K562 (cell line): ENCODE data around the gene ANKRD13A. TPM values are rescaled to one million over a fixed set of nuclear protein-coding genes. Genes with fewer than 3 reads are reported as not detected.
A peak's percentile ranks its signal among the peaks of the same experiment; 100 is the strongest.

Source experiments
- ARNT ChIP-seq, 2 experiments: fragments of 450-650 bp; IDR thresholded peaks; 2 replicates each; pipeline ENCODE4 v1.6.1; 2016; ENCODE audit warnings: mild to moderate bottlenecking in 1 of 2
- BCOR ChIP-seq: fragments of 450-650 bp; IDR thresholded peaks from 2 replicates; pipeline ENCODE4 v1.6.1; 2016
- ELF1 ChIP-seq: fragments of 200-800 bp; sonication (Bioruptor generic); IDR thresholded peaks from 2 replicates; pipeline ENCODE4 v1.6.1; 2016; ENCODE audit warnings: missing genetic modification characterization, missing compliant biosample characterization
- GTF2B ChIP-seq: IDR thresholded peaks from 2 replicates; pipeline ENCODE4 v1.6.1; 2011; ENCODE audit not compliant: insufficient read length; ENCODE audit errors: extremely low read depth
- HDAC8 ChIP-seq: fragments of 450-650 bp; IDR thresholded peaks from 2 replicates; pipeline ENCODE4 v1.6.1; 2016; ENCODE audit warnings: mild to moderate bottlenecking, missing genetic modification characterization, moderate library complexity, missing compliant biosample characterization
- HMGN3 ChIP-seq: IDR thresholded peaks from 2 replicates; pipeline ENCODE4 v1.6.1; 2011; ENCODE audit warnings: borderline replicate concordance, low read depth, mild to moderate bottlenecking, mixed read lengths, low read length; ENCODE audit not compliant: insufficient read length; ENCODE audit errors: extremely low read depth
- L3MBTL2 ChIP-seq: fragments of 450-650 bp; IDR thresholded peaks from 2 replicates; pipeline ENCODE4 v1.6.1; 2016; ENCODE audit warnings: mild to moderate bottlenecking, moderate library complexity
- NCOA6 ChIP-seq: fragments of 450-650 bp; IDR thresholded peaks from 2 replicates; pipeline ENCODE4 v1.6.1; 2017; ENCODE audit warnings: mild to moderate bottlenecking
- SUPT5H ChIP-seq: fragments of 450-650 bp; IDR thresholded peaks from 2 replicates; pipeline ENCODE4 v1.6.1; 2016
- XRCC5 ChIP-seq: fragments of 200-400 bp; formaldehyde crosslinking; IDR thresholded peaks from 2 replicates; pipeline ENCODE4 v1.6.1; 2017; ENCODE audit warnings: low read depth, mild to moderate bottlenecking, low read length
- ZNF133 ChIP-seq: fragments of 250-450 bp; sonication (Bioruptor Pico); IDR thresholded peaks from 2 replicates; pipeline ENCODE4 v1.4.0; 2020; ENCODE audit warnings: mild to moderate bottlenecking
- ZNF717 ChIP-seq: fragments of 250-450 bp; sonication (Bioruptor Pico); IDR thresholded peaks from 2 replicates; pipeline ENCODE4 v1.5.0; 2021
- polyA plus RNA-seq, 8 experiments: library from polyadenylated mRNA; depleted of rRNA in 4 of 8; stranded (reverse) in 5 of 8; unstranded in 3 of 8; fragments of >200 nt; fragmentation: Nextera tagmentation in 2 of 8; fragmentation: Illumina TruSeq in 1 of 8; extraction: Ambion mirVana in 2 of 8; extraction: Trizol in 1 of 8; gene quantifications; 2 replicates each; pipeline versions ENCODE4 v1.2.1 to v1.2.3, GENCODE V29; 2011 to 2014; ENCODE audit warnings: inconsistent platforms in 1 of 8, missing spikeins in 1 of 8
- total RNA-seq, 7 experiments: library from RNA; depleted of rRNA in 6 of 7; stranded (reverse); fragments of >200 nt in 6 of 7; fragmentation: Illumina TruSeq in 2 of 7; extraction: Trizol in 2 of 7; gene quantifications; 2 replicates each; pipeline versions ENCODE4 v1.2.1 to v1.2.3, GENCODE V29; 2011 to 2021; ENCODE audit warnings: low replicate concordance in 1 of 7
- TF ChIP-seq, protein P1 (sequence below): fragments of 250-450 bp; sonication (Bioruptor Pico); IDR thresholded peaks from 2 replicates; pipeline ENCODE4 v1.4.0; 2020; ENCODE audit warnings: mild to moderate bottlenecking, moderate library complexity
- TF ChIP-seq, protein P2 (sequence below): fragments of 250-450 bp; sonication (Bioruptor Pico); IDR thresholded peaks from 2 replicates; pipeline ENCODE4 v1.4.0; 2020; ENCODE audit warnings: mild to moderate bottlenecking, moderate library complexity, borderline replicate concordance
- TF ChIP-seq, protein P3 (sequence below): sonication (generic); formaldehyde crosslinking; IDR thresholded peaks from 2 replicates; pipeline ENCODE4 v1.8.1; 2023; ENCODE audit warnings: mild to moderate bottlenecking, missing genetic modification reagents
- TF ChIP-seq, protein P4 (sequence below): fragments of 250-450 bp; sonication (Bioruptor Pico); IDR thresholded peaks from 2 replicates; pipeline ENCODE4 v1.9.0; 2021; ENCODE audit warnings: mild to moderate bottlenecking, inconsistent platforms
- TF ChIP-seq, protein P5 (sequence below): fragments of 250-450 bp; sonication (Bioruptor Pico); IDR thresholded peaks from 2 replicates; pipeline ENCODE4 v1.6.1; 2021; ENCODE audit warnings: mild to moderate bottlenecking

ANKRD13A gene
- total and polyA plus RNA-seq, 9 of the 15 experiments (the other 6 are each of a cell fraction or from before 2014, with no cell fraction given) = 5.0 to 55.0 (median 41.5) TPM

- TF ChIP-seq NCOA6 = no peak
- TF ChIP-seq HDAC8 (tag) = 0 out of 2 replicates have a peak, but pooled peaks have one; percentile 22
- no peak for TF ChIP-seq ZNF717 (CRISPR knock-in tag)
- TF ChIP-seq HMGN3 = peak; percentile 77
- TF ChIP-seq ELF1 = peak; percentile 92
- peak; percentile 97 for TF ChIP-seq L3MBTL2
- TF ChIP-seq BCOR = peak; percentile 63
- no peak for TF ChIP-seq GTF2B
- TF ChIP-seq, protein P1, sequence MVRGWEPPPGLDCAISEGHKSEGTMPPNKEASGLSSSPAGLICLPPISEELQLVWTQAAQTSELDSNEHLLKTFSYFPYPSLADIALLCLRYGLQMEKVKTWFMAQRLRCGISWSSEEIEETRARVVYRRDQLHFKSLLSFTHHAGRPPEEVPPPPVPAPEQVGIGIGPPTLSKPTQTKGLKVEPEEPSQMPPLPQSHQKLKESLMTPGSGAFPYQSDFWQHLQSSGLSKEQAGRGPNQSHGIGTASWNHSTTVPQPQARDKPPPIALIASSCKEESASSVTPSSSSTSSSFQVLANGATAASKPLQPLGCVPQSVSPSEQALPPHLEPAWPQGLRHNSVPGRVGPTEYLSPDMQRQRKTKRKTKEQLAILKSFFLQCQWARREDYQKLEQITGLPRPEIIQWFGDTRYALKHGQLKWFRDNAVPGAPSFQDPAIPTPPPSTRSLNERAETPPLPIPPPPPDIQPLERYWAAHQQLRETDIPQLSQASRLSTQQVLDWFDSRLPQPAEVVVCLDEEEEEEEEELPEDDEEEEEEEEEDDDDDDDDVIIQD (CRISPR knock-in tag) = no peak
- TF ChIP-seq, protein P2, sequence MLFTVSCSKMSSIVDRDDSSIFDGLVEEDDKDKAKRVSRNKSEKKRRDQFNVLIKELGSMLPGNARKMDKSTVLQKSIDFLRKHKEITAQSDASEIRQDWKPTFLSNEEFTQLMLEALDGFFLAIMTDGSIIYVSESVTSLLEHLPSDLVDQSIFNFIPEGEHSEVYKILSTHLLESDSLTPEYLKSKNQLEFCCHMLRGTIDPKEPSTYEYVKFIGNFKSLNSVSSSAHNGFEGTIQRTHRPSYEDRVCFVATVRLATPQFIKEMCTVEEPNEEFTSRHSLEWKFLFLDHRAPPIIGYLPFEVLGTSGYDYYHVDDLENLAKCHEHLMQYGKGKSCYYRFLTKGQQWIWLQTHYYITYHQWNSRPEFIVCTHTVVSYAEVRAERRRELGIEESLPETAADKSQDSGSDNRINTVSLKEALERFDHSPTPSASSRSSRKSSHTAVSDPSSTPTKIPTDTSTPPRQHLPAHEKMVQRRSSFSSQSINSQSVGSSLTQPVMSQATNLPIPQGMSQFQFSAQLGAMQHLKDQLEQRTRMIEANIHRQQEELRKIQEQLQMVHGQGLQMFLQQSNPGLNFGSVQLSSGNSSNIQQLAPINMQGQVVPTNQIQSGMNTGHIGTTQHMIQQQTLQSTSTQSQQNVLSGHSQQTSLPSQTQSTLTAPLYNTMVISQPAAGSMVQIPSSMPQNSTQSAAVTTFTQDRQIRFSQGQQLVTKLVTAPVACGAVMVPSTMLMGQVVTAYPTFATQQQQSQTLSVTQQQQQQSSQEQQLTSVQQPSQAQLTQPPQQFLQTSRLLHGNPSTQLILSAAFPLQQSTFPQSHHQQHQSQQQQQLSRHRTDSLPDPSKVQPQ (CRISPR knock-in tag) = no peak
- TF ChIP-seq ZNF133 (CRISPR knock-in tag) = no peak
- TF ChIP-seq, protein P3, sequence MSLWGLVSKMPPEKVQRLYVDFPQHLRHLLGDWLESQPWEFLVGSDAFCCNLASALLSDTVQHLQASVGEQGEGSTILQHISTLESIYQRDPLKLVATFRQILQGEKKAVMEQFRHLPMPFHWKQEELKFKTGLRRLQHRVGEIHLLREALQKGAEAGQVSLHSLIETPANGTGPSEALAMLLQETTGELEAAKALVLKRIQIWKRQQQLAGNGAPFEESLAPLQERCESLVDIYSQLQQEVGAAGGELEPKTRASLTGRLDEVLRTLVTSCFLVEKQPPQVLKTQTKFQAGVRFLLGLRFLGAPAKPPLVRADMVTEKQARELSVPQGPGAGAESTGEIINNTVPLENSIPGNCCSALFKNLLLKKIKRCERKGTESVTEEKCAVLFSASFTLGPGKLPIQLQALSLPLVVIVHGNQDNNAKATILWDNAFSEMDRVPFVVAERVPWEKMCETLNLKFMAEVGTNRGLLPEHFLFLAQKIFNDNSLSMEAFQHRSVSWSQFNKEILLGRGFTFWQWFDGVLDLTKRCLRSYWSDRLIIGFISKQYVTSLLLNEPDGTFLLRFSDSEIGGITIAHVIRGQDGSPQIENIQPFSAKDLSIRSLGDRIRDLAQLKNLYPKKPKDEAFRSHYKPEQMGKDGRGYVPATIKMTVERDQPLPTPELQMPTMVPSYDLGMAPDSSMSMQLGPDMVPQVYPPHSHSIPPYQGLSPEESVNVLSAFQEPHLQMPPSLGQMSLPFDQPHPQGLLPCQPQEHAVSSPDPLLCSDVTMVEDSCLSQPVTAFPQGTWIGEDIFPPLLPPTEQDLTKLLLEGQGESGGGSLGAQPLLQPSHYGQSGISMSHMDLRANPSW (CRISPR knock-in tag) = no peak
- 0 out of 4 replicates have a peak, but pooled peaks have one; percentile 30 to 43 for TF ChIP-seq ARNT (IDR thresholded peaks at IDR 0.05)
- 0 out of 2 replicates have a peak, but pooled peaks have one; percentile 38 for TF ChIP-seq SUPT5H
- TF ChIP-seq, protein P4, sequence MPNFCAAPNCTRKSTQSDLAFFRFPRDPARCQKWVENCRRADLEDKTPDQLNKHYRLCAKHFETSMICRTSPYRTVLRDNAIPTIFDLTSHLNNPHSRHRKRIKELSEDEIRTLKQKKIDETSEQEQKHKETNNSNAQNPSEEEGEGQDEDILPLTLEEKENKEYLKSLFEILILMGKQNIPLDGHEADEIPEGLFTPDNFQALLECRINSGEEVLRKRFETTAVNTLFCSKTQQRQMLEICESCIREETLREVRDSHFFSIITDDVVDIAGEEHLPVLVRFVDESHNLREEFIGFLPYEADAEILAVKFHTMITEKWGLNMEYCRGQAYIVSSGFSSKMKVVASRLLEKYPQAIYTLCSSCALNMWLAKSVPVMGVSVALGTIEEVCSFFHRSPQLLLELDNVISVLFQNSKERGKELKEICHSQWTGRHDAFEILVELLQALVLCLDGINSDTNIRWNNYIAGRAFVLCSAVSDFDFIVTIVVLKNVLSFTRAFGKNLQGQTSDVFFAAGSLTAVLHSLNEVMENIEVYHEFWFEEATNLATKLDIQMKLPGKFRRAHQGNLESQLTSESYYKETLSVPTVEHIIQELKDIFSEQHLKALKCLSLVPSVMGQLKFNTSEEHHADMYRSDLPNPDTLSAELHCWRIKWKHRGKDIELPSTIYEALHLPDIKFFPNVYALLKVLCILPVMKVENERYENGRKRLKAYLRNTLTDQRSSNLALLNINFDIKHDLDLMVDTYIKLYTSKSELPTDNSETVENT (CRISPR knock-in tag) = peak; percentile 75
- peak; percentile 97 for TF ChIP-seq XRCC5
- TF ChIP-seq, protein P5, sequence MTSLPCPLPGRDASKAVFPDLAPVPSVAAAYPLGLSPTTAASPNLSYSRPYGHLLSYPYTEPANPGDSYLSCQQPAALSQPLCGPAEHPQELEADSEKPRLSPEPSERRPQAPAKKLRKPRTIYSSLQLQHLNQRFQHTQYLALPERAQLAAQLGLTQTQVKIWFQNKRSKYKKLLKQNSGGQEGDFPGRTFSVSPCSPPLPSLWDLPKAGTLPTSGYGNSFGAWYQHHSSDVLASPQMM (CRISPR knock-in tag) = no peak
These were observed at the start of gene ANKRD13A (continued) for GRCh38 chr12:109998904-109999648.
